ENCODE results near the gene HTRA2.

HTRA2 gene

GRCh38 chr2:74531666-74532065, 1.9 kb downstream of the HTRA2 start:
- H3K4me2 ChIP-seq (ENCODE audit: low read length), result peak overlapping the region; percentile 95; the same call in 1 of the 2 replicates
- H3K27ac ChIP-seq (ENCODE audit: low read depth, low read length, poor library complexity, severe bottlenecking), result no peak overlapping the region
- H4K20me1 ChIP-seq (ENCODE audit: insufficient read depth, low read length), result no peaks in the 10 kb centered on the region
- H3K9me3 ChIP-seq (ENCODE audit: low read length), result no peaks in the 10 kb centered on the region
- H2AFZ ChIP-seq (ENCODE audit: low read length), result no peak overlapping the region
- H3K27me3 ChIP-seq (ENCODE audit: insufficient read depth, low read length), result no peaks in the 10 kb centered on the region
- no peak overlapping the region for H3K4me3 ChIP-seq (ENCODE audit: low read depth, low read length, poor library complexity, severe bottlenecking)
- peaks cover 10% of the 10 kb centered on the region for H3K79me2 ChIP-seq (ENCODE audit: insufficient read depth, low read length)
- H3K9ac ChIP-seq (ENCODE audit: low read length), result no peak overlapping the region; the same call in 1 of the 2 replicates
- peaks cover 29% of the 10 kb centered on the region for H3K4me1 ChIP-seq (ENCODE audit: insufficient read depth, low read length, severe bottlenecking)
- no peaks in the 10 kb centered on the region for H3F3A ChIP-seq (ENCODE audit: insufficient read depth, low read length)
- H3K36me3 ChIP-seq (ENCODE audit: insufficient read depth, low read length), result peaks cover 45% of the 10 kb centered on the region
- no peaks in the 10 kb centered on the region for H3K9me2 ChIP-seq (ENCODE audit: low read depth, low read length)
- TF ChIP-seq EZH2 (IDR thresholded peaks at IDR 0.05; ENCODE audit: borderline replicate concordance, low read length), result no peak
- TF ChIP-seq, protein P1, sequence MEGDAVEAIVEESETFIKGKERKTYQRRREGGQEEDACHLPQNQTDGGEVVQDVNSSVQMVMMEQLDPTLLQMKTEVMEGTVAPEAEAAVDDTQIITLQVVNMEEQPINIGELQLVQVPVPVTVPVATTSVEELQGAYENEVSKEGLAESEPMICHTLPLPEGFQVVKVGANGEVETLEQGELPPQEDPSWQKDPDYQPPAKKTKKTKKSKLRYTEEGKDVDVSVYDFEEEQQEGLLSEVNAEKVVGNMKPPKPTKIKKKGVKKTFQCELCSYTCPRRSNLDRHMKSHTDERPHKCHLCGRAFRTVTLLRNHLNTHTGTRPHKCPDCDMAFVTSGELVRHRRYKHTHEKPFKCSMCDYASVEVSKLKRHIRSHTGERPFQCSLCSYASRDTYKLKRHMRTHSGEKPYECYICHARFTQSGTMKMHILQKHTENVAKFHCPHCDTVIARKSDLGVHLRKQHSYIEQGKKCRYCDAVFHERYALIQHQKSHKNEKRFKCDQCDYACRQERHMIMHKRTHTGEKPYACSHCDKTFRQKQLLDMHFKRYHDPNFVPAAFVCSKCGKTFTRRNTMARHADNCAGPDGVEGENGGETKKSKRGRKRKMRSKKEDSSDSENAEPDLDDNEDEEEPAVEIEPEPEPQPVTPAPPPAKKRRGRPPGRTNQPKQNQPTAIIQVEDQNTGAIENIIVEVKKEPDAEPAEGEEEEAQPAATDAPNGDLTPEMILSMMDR (IDR thresholded peaks at IDR 0.05; ENCODE audit: low read length), result no peak

- no peak overlapping the region for H3K9ac ChIP-seq (ENCODE audit: low read length)
- no peaks in the 10 kb centered on the region for H3K27me3 ChIP-seq (ENCODE audit: insufficient read depth, low read length)
- H3K9me3 ChIP-seq (ENCODE audit: low read length), result no peaks in the 10 kb centered on the region
- no peak overlapping the region for H3K4me3 ChIP-seq (ENCODE audit: low read depth, low read length, poor library complexity, severe bottlenecking)
- peaks cover 29% of the 10 kb centered on the region for H3K4me1 ChIP-seq (ENCODE audit: insufficient read depth, low read length, severe bottlenecking)
- TF ChIP-seq, protein P1 (IDR thresholded peaks at IDR 0.05; ENCODE audit: low read length), result peak; percentile 52
- TF ChIP-seq EZH2 (IDR thresholded peaks at IDR 0.05; ENCODE audit: borderline replicate concordance, low read length), result no peak
- peaks cover 40% of the 10 kb centered on the region for H3K36me3 ChIP-seq (ENCODE audit: insufficient read depth, low read length)
- H3K79me2 ChIP-seq (ENCODE audit: insufficient read depth, low read length), result peaks cover 10% of the 10 kb centered on the region
- no peaks in the 10 kb centered on the region for H3K9me2 ChIP-seq (ENCODE audit: low read depth, low read length)
- H3K4me2 ChIP-seq (ENCODE audit: low read length), result no peak overlapping the region
- no peak overlapping the region for H3K27ac ChIP-seq (ENCODE audit: low read depth, low read length, poor library complexity, severe bottlenecking)
- H4K20me1 ChIP-seq (ENCODE audit: insufficient read depth, low read length), result no peaks in the 10 kb centered on the region
- H3F3A ChIP-seq (ENCODE audit: insufficient read depth, low read length), result no peaks in the 10 kb centered on the region
- H2AFZ ChIP-seq (ENCODE audit: low read length), result no peak overlapping the region
Measured at GRCh38 chr2:74532222-74532621, 2.5 kb downstream of the HTRA2 start.

GRCh38 chr2:74533464-74533863, 3.7 kb downstream of the HTRA2 start:
- H3K4me3 ChIP-seq (ENCODE audit: low read depth, low read length, poor library complexity, severe bottlenecking), result no peak overlapping the region
- H3K9ac ChIP-seq (ENCODE audit: low read length), result no peak overlapping the region
- H3K27ac ChIP-seq (ENCODE audit: low read depth, low read length, poor library complexity, severe bottlenecking), result no peak overlapping the region
- H3K27me3 ChIP-seq (ENCODE audit: insufficient read depth, low read length), result no peaks in the 10 kb centered on the region
- H2AFZ ChIP-seq (ENCODE audit: low read length), result no peak overlapping the region
- H3K79me2 ChIP-seq (ENCODE audit: insufficient read depth, low read length), result peaks cover 8% of the 10 kb centered on the region
- H3F3A ChIP-seq (ENCODE audit: insufficient read depth, low read length), result no peaks in the 10 kb centered on the region
- TF ChIP-seq, protein P1 (IDR thresholded peaks at IDR 0.05; ENCODE audit: low read length), result no peak
- TF ChIP-seq EZH2 (IDR thresholded peaks at IDR 0.05; ENCODE audit: borderline replicate concordance, low read length), result no peak
- no peaks in the 10 kb centered on the region for H3K9me2 ChIP-seq (ENCODE audit: low read depth, low read length)
- H3K9me3 ChIP-seq (ENCODE audit: low read length), result no peaks in the 10 kb centered on the region
- no peak overlapping the region for H3K4me2 ChIP-seq (ENCODE audit: low read length)
- H3K4me1 ChIP-seq (ENCODE audit: insufficient read depth, low read length, severe bottlenecking), result peaks cover 20% of the 10 kb centered on the region
- H4K20me1 ChIP-seq (ENCODE audit: insufficient read depth, low read length), result no peaks in the 10 kb centered on the region
- peaks cover 27% of the 10 kb centered on the region for H3K36me3 ChIP-seq (ENCODE audit: insufficient read depth, low read length)

Data from OCI-LY1 (cell line).